SK-N-SH treated with all-trans-retinoic acid at 6 μM for 48 hours (cell line): ENCODE results near the gene NTSR1.

Source experiments
- ATAC-seq: fragments of 200-7000 bp; cut with Tn5 transposase; 3 replicates; pipeline ENCODE4 v1.9.1; 2020; ENCODE audit warnings: mild to moderate bottlenecking, moderate library complexity
- ARNTL ChIP-seq: fragments of 450-650 bp; formaldehyde crosslinking; IDR thresholded peaks from 2 replicates; pipeline ENCODE4 v1.5.0; 2020; ENCODE audit warnings: low read depth, mild to moderate bottlenecking, moderate library complexity, borderline replicate concordance
- CSDC2 ChIP-seq: fragments of 250-450 bp; sonication (Bioruptor Pico); IDR thresholded peaks from 2 replicates; pipeline ENCODE4 v1.5.0; 2020; ENCODE audit warnings: mild to moderate bottlenecking, moderate library complexity
- ESRRG ChIP-seq: fragments of 250-450 bp; sonication (Bioruptor Pico); IDR thresholded peaks from 2 replicates; pipeline ENCODE4 v1.6.1; 2021; ENCODE audit warnings: mild to moderate bottlenecking
- GLIS3 ChIP-seq: fragments of 250-450 bp; sonication (Bioruptor Pico); IDR thresholded peaks from 2 replicates; pipeline ENCODE4 v1.5.0; 2020; ENCODE audit warnings: mild to moderate bottlenecking, moderate library complexity
- OSR1 ChIP-seq: fragments of 250-450 bp; sonication (Bioruptor Pico); IDR thresholded peaks from 2 replicates; pipeline ENCODE4 v1.8.0; 2022; ENCODE audit warnings: moderate library complexity, mild to moderate bottlenecking, inconsistent platforms
- PPARA ChIP-seq: fragments of 250-450 bp; sonication (Bioruptor Pico); IDR thresholded peaks from 2 replicates; pipeline ENCODE4 v1.5.0; 2020; ENCODE audit warnings: mild to moderate bottlenecking, borderline replicate concordance
- RARB ChIP-seq: fragments of 250-450 bp; sonication (Bioruptor Pico); IDR thresholded peaks from 2 replicates; pipeline ENCODE4 v1.8.0; 2021; ENCODE audit warnings: mild to moderate bottlenecking, moderate library complexity
- TCF4 ChIP-seq: fragments of 250-450 bp; sonication (Bioruptor Pico); IDR thresholded peaks from 2 replicates; pipeline ENCODE4 v1.8.0; 2021; ENCODE audit warnings: mild to moderate bottlenecking, moderate library complexity, borderline replicate concordance
- ZC3H10 ChIP-seq: fragments of 250-450 bp; sonication (Bioruptor Pico); IDR thresholded peaks from 2 replicates; pipeline ENCODE4 v1.5.1; 2021; ENCODE audit warnings: mild to moderate bottlenecking, moderate library complexity
- ZFP3 ChIP-seq: fragments of 250-450 bp; sonication (Bioruptor Pico); IDR thresholded peaks from 2 replicates; pipeline ENCODE4 v1.5.0; 2020; ENCODE audit warnings: mild to moderate bottlenecking, moderate library complexity
- ZFP30 ChIP-seq: fragments of 450-650 bp; formaldehyde crosslinking; IDR thresholded peaks from 2 replicates; pipeline ENCODE4 v1.5.0; 2022; ENCODE audit warnings: mild to moderate bottlenecking, moderate library complexity
- ZNF565 ChIP-seq: fragments of 450-650 bp; formaldehyde crosslinking; conservative IDR thresholded peaks from 2 replicates; pipeline ENCODE4 v1.5.0; 2020; ENCODE audit warnings: low read depth, mild to moderate bottlenecking, moderate library complexity
- ZNF70 ChIP-seq: fragments of 450-650 bp; formaldehyde crosslinking; IDR thresholded peaks from 2 replicates; pipeline ENCODE4 v1.5.0; 2020; ENCODE audit warnings: mild to moderate bottlenecking, moderate library complexity
- ZNF8 ChIP-seq: fragments of 450-650 bp; formaldehyde crosslinking; IDR thresholded peaks from 2 replicates; pipeline ENCODE4 v1.5.0; 2020; ENCODE audit warnings: mild to moderate bottlenecking, moderate library complexity
- TF ChIP-seq, protein P1 (sequence below): fragments of 250-450 bp; sonication (Bioruptor Pico); IDR thresholded peaks from 2 replicates; pipeline ENCODE4 v1.5.1; 2020; ENCODE audit warnings: low read depth, mild to moderate bottlenecking, moderate library complexity
- TF ChIP-seq, protein P2 (sequence below): fragments of 250-450 bp; sonication (Bioruptor Pico); IDR thresholded peaks from 2 replicates; pipeline ENCODE4 v1.5.0; 2020; ENCODE audit warnings: mild to moderate bottlenecking, moderate library complexity
- TF ChIP-seq, protein P3 (sequence below): fragments of 250-450 bp; sonication (Bioruptor Pico); IDR thresholded peaks from 2 replicates; pipeline ENCODE4 v1.8.0; 2020; ENCODE audit warnings: mild to moderate bottlenecking, moderate library complexity, borderline replicate concordance
- TF ChIP-seq, protein P4 (sequence below): fragments of 250-450 bp; sonication (Bioruptor Pico); IDR thresholded peaks from 2 replicates; pipeline ENCODE4 v1.5.1; 2021; ENCODE audit warnings: mild to moderate bottlenecking, moderate library complexity
- TF ChIP-seq, protein P5 (sequence below): fragments of 250-450 bp; sonication (Bioruptor Pico); IDR thresholded peaks from 2 replicates; pipeline ENCODE4 v1.8.0; 2021; ENCODE audit warnings: low read depth, mild to moderate bottlenecking, moderate library complexity, borderline replicate concordance

Gene NTSR1

DNA sequence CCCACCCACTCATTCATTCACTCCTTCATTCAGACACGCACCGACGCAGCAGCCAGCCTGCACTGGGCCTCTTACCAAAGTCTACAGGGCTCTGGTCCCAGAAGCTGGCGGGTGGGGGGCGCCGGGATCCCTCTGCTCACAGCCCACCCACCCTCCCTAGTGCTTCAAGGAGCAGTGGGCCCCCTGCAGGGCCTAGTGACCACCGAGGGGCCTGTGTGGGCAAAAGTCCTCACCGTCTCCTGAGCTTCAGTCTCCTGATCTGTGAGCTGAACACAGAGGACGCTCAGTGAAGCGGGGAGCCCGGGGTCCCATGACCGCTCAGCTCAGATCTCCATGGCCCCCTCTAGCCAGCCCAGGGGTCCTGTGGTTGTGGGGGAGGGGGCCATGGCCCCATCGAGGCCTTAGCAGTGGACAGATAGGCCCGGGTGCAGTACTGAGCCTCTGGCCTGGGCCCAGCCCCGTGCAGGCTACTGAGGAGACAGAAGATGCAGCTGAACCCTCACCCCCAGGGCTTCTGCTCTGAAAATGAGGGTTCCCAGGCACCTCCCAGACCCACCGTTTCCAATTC is 54.2 kb downstream of the NTSR1 start:
- no peak for ATAC-seq
- TF ChIP-seq, protein P1, sequence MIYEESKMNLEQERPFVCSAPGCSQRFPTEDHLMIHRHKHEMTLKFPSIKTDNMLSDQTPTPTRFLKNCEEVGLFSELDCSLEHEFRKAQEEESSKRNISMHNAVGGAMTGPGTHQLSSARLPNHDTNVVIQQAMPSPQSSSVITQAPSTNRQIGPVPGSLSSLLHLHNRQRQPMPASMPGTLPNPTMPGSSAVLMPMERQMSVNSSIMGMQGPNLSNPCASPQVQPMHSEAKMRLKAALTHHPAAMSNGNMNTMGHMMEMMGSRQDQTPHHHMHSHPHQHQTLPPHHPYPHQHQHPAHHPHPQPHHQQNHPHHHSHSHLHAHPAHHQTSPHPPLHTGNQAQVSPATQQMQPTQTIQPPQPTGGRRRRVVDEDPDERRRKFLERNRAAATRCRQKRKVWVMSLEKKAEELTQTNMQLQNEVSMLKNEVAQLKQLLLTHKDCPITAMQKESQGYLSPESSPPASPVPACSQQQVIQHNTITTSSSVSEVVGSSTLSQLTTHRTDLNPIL (CRISPR knock-in tag) = no peak
- TF ChIP-seq ARNTL (CRISPR knock-in tag) = no peak
- TF ChIP-seq ESRRG = no peak
- TF ChIP-seq ZNF8 (CRISPR knock-in tag) = no peak
- TF ChIP-seq, protein P2, sequence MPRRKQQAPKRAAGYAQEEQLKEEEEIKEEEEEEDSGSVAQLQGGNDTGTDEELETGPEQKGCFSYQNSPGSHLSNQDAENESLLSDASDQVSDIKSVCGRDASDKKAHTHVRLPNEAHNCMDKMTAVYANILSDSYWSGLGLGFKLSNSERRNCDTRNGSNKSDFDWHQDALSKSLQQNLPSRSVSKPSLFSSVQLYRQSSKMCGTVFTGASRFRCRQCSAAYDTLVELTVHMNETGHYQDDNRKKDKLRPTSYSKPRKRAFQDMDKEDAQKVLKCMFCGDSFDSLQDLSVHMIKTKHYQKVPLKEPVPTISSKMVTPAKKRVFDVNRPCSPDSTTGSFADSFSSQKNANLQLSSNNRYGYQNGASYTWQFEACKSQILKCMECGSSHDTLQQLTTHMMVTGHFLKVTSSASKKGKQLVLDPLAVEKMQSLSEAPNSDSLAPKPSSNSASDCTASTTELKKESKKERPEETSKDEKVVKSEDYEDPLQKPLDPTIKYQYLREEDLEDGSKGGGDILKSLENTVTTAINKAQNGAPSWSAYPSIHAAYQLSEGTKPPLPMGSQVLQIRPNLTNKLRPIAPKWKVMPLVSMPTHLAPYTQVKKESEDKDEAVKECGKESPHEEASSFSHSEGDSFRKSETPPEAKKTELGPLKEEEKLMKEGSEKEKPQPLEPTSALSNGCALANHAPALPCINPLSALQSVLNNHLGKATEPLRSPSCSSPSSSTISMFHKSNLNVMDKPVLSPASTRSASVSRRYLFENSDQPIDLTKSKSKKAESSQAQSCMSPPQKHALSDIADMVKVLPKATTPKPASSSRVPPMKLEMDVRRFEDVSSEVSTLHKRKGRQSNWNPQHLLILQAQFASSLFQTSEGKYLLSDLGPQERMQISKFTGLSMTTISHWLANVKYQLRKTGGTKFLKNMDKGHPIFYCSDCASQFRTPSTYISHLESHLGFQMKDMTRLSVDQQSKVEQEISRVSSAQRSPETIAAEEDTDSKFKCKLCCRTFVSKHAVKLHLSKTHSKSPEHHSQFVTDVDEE (CRISPR knock-in tag) = no peak
- TF ChIP-seq CSDC2 = no peak
- TF ChIP-seq TCF4 = no peak
- TF ChIP-seq GLIS3 (CRISPR knock-in tag) = no peak
- no peak for TF ChIP-seq RARB (CRISPR knock-in tag)
- TF ChIP-seq, protein P3, sequence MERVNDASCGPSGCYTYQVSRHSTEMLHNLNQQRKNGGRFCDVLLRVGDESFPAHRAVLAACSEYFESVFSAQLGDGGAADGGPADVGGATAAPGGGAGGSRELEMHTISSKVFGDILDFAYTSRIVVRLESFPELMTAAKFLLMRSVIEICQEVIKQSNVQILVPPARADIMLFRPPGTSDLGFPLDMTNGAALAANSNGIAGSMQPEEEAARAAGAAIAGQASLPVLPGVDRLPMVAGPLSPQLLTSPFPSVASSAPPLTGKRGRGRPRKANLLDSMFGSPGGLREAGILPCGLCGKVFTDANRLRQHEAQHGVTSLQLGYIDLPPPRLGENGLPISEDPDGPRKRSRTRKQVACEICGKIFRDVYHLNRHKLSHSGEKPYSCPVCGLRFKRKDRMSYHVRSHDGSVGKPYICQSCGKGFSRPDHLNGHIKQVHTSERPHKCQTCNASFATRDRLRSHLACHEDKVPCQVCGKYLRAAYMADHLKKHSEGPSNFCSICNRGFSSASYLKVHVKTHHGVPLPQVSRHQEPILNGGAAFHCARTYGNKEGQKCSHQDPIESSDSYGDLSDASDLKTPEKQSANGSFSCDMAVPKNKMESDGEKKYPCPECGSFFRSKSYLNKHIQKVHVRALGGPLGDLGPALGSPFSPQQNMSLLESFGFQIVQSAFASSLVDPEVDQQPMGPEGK (CRISPR knock-in tag) = no peak
- TF ChIP-seq, protein P4, sequence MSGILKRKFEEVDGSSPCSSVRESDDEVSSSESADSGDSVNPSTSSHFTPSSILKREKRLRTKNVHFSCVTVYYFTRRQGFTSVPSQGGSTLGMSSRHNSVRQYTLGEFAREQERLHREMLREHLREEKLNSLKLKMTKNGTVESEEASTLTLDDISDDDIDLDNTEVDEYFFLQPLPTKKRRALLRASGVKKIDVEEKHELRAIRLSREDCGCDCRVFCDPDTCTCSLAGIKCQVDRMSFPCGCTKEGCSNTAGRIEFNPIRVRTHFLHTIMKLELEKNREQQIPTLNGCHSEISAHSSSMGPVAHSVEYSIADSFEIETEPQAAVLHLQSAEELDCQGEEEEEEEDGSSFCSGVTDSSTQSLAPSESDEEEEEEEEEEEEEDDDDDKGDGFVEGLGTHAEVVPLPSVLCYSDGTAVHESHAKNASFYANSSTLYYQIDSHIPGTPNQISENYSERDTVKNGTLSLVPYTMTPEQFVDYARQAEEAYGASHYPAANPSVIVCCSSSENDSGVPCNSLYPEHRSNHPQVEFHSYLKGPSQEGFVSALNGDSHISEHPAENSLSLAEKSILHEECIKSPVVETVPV (CRISPR knock-in tag) = no peak
- TF ChIP-seq ZNF565 (CRISPR knock-in tag) = no peak

DNA sequence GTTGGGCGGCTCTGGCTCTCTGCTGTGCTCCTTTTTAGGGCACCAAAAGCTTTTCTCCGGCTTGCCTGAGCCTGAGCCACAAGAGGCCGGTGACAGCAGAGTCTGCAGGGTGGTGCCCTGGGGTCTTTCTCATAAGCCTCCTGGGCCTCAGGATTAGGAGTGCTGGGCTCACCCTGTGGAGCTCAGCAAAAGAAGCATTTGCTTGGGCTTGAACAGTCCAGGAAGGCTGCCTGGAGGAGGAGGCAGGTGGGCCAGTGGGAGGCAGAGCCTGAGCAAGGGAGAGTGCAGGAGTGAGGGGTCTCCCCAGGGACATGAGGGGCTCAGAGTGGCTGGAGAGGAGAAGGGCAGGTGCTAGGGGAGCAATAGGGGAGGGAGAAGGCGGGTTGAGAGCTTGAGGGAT is 54.8 kb downstream of the NTSR1 start:
- ATAC-seq = no peak
- TF ChIP-seq ZNF8 (CRISPR knock-in tag) (no peak), ZFP3 (CRISPR knock-in tag) (no peak), ESRRG (no peak), CSDC2 (no peak), OSR1 (CRISPR knock-in tag) (no peak), ZFP30 (no peak), ZNF70 (CRISPR knock-in tag) (no peak), ZNF565 (CRISPR knock-in tag) (no peak), ZC3H10 (CRISPR knock-in tag) (no peak), TCF4 (no peak), PPARA (CRISPR knock-in tag) (no peak), RARB (CRISPR knock-in tag) (no peak)
- TF ChIP-seq, protein P2 (CRISPR knock-in tag) = no peak
- TF ChIP-seq, protein P4 (CRISPR knock-in tag) = no peak
- TF ChIP-seq, protein P3 (CRISPR knock-in tag) = no peak
- TF ChIP-seq, protein P5, sequence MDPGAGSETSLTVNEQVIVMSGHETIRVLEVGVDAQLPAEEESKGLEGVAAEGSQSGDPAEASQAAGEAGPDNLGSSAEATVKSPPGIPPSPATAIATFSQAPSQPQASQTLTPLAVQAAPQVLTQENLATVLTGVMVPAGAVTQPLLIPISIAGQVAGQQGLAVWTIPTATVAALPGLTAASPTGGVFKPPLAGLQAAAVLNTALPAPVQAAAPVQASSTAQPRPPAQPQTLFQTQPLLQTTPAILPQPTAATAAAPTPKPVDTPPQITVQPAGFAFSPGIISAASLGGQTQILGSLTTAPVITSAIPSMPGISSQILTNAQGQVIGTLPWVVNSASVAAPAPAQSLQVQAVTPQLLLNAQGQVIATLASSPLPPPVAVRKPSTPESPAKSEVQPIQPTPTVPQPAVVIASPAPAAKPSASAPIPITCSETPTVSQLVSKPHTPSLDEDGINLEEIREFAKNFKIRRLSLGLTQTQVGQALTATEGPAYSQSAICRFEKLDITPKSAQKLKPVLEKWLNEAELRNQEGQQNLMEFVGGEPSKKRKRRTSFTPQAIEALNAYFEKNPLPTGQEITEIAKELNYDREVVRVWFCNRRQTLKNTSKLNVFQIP (CRISPR knock-in tag) = no peak
- TF ChIP-seq, protein P1 (CRISPR knock-in tag) = no peak
